Esophagus squamous epithelium (tissue), 5 donors: ENCODE results near the gene CAVIN1. TPM values are rescaled to one million over a fixed set of nuclear protein-coding genes. Genes with fewer than 3 reads are reported as not detected.
"Not testable (repeated sequence)": the region's sequence is repeated elsewhere in the genome, so short reads cannot be mapped to it uniquely, and the experiment has no call there.

Experiments used
- DNase-seq: peaks from one replicate; lab custom pipeline; 2025; lab: John Stamatoyannopoulos, UW
- H3K27ac ChIP-seq, 4 donors: fragments of 200-600 bp; sonication (generic); one replicate each; pipeline ENCODE4 v1.5.1; 2016 to 2019; ENCODE audit warnings: mild to moderate bottlenecking in 1 of 4
- H3K27me3 ChIP-seq, 4 donors: fragments of 200-600 bp; sonication (generic); 1 replicate in 3 of 4; 2 replicates in 1 of 4; pipeline versions ENCODE4 v1.5.1 to v1.6.0; 2017 to 2021; ENCODE audit warnings: antibody characterized with exemption in 1 of 4
- H3K36me3 ChIP-seq, 3 donors: fragments of 200-600 bp; sonication (generic); one replicate each; pipeline ENCODE4 v1.5.1; 2016 to 2019
- H3K4me1 ChIP-seq, 3 donors: fragments of 200-600 bp; sonication (generic); one replicate each; pipeline ENCODE4 v1.5.1; 2017 to 2019
- H3K4me3 ChIP-seq, 4 donors: fragments of 200-600 bp; sonication (generic); 1 replicate in 3 of 4; 2 replicates in 1 of 4; pipeline ENCODE4 v1.5.1; 2016 to 2019; ENCODE audit warnings: mild to moderate bottlenecking in 2 of 4, moderate library complexity in 1 of 4
- H3K9me3 ChIP-seq, 3 donors: fragments of 200-600 bp; sonication (generic); one replicate each; pipeline ENCODE4 v1.5.1; 2016 to 2019
- POLR2A ChIP-seq, 4 donors: fragments of 450-650 bp; IDR thresholded peaks; one replicate each; pipeline ENCODE4 v1.6.1; 2017; ENCODE audit warnings: antibody characterized with exemption in 4 of 4, mild to moderate bottlenecking in 4 of 4, moderate library complexity in 3 of 4
- WGBS, 2 donors: methylation state at CpG; one replicate each; pipeline ENCODE4 v1.1.5; 2018; 5-methylcytosine and 5-hydroxymethylcytosine counted together
- intact Hi-C: fragments of 100-400 bp; cut with DNase I; formaldehyde crosslinking; loops from one replicate; pipeline ENCODE4 v1.15.0; 2022
- total RNA-seq, 4 donors: library from RNA; depleted of rRNA; stranded (reverse); fragments of >200 nt; gene quantifications; one replicate each; pipeline ENCODE4 v1.1.0, GENCODE V29; 2016
- TF ChIP-seq, protein P1 (sequence below), 6 experiments: fragments of 450-650 bp in 4 of 6; fragments of 200-600 bp in 2 of 6; sonication (generic) in 2 of 6; IDR thresholded peaks; one replicate each; pipeline ENCODE4 v1.5.1; 2016 to 2019; ENCODE audit warnings: antibody characterized with exemption in 6 of 6, mild to moderate bottlenecking in 4 of 6, moderate library complexity in 4 of 6
- donor health status: DM: yes; HTN: yes; CAD: no.

CAVIN1 gene
- total RNA-seq, 4 donors from 2014 or later, result 67.8 to 210 (median 113) TPM

DNA sequence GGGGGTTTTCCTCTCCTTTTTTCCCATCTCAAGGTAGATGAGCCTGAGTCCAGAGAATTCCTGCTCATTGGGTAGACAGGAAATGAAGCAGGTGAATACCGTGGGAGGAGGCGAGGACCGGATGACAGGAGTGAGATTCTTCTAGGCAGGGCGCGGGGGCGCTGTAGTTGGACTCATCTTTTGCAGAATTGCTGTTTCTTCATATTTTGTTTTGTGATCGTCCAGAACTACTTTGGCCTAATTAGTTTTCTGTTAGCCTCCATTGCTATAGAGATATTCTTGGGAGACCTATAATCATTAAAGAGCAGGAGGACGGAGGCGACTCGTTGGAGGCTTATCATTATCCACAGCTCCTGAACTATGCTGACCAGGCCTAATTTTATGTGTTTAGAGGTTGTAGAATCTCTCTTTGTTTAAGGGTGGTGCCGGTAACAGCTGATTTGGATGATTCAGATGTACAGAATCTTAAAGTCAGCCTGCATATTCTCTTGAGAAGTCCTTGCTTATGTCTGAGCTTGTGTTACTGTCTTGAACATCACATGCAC, 36.3 kb upstream of the CAVIN1 start:
- H3K27me3 ChIP-seq, result no peaks in the 10 kb centered on the region
- H3K36me3 ChIP-seq, result peaks cover 0 to 36% (median 0%) of the 10 kb centered on the region in 3 donors
- H3K4me1 ChIP-seq, result peaks cover 23 to 55% (median 24%) of the 10 kb centered on the region in 3 donors
- 2 to 10% methylated on average over 11 of the region's 11 CpGs for WGBS, 2 donors
- H3K27ac ChIP-seq, result peak overlapping the region; percentile 97 to 99 (median 99)
- intact Hi-C loops, result no loop called here
- no peak for DNase-seq
- H3K9me3 ChIP-seq, result no peaks in the 10 kb centered on the region
- TF ChIP-seq, protein P1, sequence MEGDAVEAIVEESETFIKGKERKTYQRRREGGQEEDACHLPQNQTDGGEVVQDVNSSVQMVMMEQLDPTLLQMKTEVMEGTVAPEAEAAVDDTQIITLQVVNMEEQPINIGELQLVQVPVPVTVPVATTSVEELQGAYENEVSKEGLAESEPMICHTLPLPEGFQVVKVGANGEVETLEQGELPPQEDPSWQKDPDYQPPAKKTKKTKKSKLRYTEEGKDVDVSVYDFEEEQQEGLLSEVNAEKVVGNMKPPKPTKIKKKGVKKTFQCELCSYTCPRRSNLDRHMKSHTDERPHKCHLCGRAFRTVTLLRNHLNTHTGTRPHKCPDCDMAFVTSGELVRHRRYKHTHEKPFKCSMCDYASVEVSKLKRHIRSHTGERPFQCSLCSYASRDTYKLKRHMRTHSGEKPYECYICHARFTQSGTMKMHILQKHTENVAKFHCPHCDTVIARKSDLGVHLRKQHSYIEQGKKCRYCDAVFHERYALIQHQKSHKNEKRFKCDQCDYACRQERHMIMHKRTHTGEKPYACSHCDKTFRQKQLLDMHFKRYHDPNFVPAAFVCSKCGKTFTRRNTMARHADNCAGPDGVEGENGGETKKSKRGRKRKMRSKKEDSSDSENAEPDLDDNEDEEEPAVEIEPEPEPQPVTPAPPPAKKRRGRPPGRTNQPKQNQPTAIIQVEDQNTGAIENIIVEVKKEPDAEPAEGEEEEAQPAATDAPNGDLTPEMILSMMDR (IDR thresholded peaks at IDR 0.05), result peak in 4 of 6 experiments; percentile 9 to 37 (median 20)
- no peak for TF ChIP-seq POLR2A (IDR thresholded peaks at IDR 0.05)
- peak overlapping the region; percentile 81 to 85 (median 82) for H3K4me3 ChIP-seq

- Histone ChIP-seq H3K9me3 (no peaks in the 10 kb centered on the region), H3K27ac (peak within 1 kb of the TSS; percentile 97 to 99 (median 99)), H3K36me3 (peaks cover 0 to 29% (median 0%) of the 10 kb centered on the region in 3 donors), H3K4me1 (peaks cover 23 to 55% (median 24%) of the 10 kb centered on the region in 3 donors), H3K27me3 (no peaks in the 10 kb centered on the region), H3K4me3 (peak within 1 kb of the TSS; percentile 81 to 85 (median 82))
- peak; percentile 43 for DNase-seq
- intact Hi-C loops, result no loop called here
- 0 to 1% methylated on average over 21 to 33 of the region's 45 CpGs for WGBS, 2 donors
- TF ChIP-seq, protein P1 (IDR thresholded peaks at IDR 0.05), result no peak
- TF ChIP-seq POLR2A (IDR thresholded peaks at IDR 0.05), result peak in 3 of 4 donors; percentile 24 to 91 (median 52)
These were observed 35.6 kb upstream of the CAVIN1 start, which contains the start of gene ATP6V0A1 for GRCh38 chr17:42458497-42459255. Gene ATP6V0A1, plus strand, starts transcription at chr17:42458878. Its CDS starts 2,017 bp downstream, at chr17:42460895.

GRCh38 chr17:42457107-42457792, 34.2 kb upstream of the CAVIN1 start:
- Histone ChIP-seq H3K27me3 (no peaks in the 10 kb centered on the region), H3K4me3 (no peak overlapping the region), H3K9me3 (no peaks in the 10 kb centered on the region), H3K4me1 (peaks cover 23 to 55% (median 24%) of the 10 kb centered on the region in 3 donors), H3K27ac (peak overlapping the region; percentile 38 to 99 (median 88)), H3K36me3 (peaks cover 0 to 15% (median 0%) of the 10 kb centered on the region in 3 donors)
- TF ChIP-seq, protein P1 (IDR thresholded peaks at IDR 0.05), result no peak
- no peak for TF ChIP-seq POLR2A (IDR thresholded peaks at IDR 0.05)
- intact Hi-C loops, result no loop called here
- DNase-seq, result no peak
- WGBS, 2 donors, result 14 to 19% methylated on average over 6 of the region's 6 CpGs

DNA sequence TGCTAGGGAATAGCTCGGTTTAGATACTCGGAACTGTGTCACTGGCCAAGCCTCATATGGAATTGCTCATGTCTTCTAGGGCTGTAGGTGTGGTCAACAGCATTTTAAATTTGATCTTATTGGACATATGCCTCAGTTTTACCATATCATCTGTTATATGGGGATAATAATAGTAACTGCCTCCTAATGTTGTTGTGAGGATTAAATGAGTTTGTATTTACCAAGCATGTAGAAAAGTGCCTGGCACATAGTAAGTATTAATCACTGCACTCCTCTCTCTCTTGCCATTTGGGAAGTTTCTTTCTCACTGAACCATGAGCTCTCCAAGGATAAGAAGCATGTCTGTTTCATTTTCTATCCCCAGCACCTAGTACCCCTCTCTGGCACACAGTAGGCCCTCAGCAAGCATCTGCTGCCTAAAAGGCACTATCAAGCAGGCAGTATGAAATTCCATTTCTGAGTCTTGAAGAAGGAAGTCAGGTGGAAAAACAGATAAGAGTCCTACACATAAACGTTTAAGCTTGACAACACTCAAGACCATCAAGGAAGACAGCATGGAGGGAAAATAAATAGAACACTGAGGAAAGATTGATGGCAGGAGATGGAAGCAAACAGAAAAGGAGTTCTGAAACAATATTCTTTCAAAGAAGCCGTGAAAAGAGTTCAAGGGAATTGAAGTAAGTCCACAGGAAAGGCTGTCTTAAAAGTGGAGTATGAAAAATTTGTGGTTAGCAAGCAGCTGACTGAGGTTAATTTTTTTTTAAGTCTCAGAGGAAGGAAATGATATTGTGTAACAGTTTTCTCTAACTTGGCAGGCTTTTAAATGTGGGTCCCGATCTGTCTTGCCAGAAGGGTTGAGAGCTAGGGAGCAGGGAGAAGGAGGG, 33.4 kb upstream of the CAVIN1 start:
- DNase-seq, result no peak
- TF ChIP-seq, protein P1 (IDR thresholded peaks at IDR 0.05), result no peak
- no peak for TF ChIP-seq POLR2A (IDR thresholded peaks at IDR 0.05)
- H3K27me3 ChIP-seq, result no peaks in the 10 kb centered on the region
- H3K27ac ChIP-seq, result peak overlapping the region; percentile 38 to 99 (median 88)
- H3K4me3 ChIP-seq, result peak overlapping the region in 1 of 4 donors; percentile 20
- H3K4me1 ChIP-seq, result peaks cover 23 to 55% (median 24%) of the 10 kb centered on the region in 3 donors
- 37 to 44% methylated on average over 5 of the region's 5 CpGs for WGBS, 2 donors
- peaks cover 0 to 7% (median 0%) of the 10 kb centered on the region in 3 donors for H3K36me3 ChIP-seq
- intact Hi-C loops, result no loop called here
- no peaks in the 10 kb centered on the region for H3K9me3 ChIP-seq

- 84 to 87% methylated on average over 6 of the region's 6 CpGs for whole genome bisulfite sequencing, 2 donors
- intact Hi-C loops, H3K36me3 ChIP-seq, H3K27ac ChIP-seq, H3K4me3 ChIP-seq, DNase-seq, H3K9me3 ChIP-seq, H3K27me3 ChIP-seq: not testable (repeated sequence)
- peaks cover 15 to 40% (median 19%) of the 10 kb centered on the region in 3 donors for H3K4me1 ChIP-seq
These were observed 31.9 kb upstream of the CAVIN1 start for GRCh38 chr17:42454987-42455386.
